ENCODE measurements around the gene IFIH1.

The IFIH1 gene

GRCh38 chr2:162342321-162342720, 23.8 kb upstream of the IFIH1 start:
- no peak overlapping the region for H3K4me3 ChIP-seq (ENCODE audit: low read depth, low read length)
- no peak for TF ChIP-seq CTCF (IDR thresholded peaks at IDR 0.05; ENCODE audit: insufficient read depth, low read length, missing control alignments)
- POLR2A ChIA-PET: no interaction called here
- DNase-seq (ENCODE audit: low read depth, low spot score): no peak
- CTCF ChIA-PET: no interaction called here

GRCh38 chr2:162340822-162341221, 22.3 kb upstream of the IFIH1 start:
- no peak overlapping the region for H3K4me3 ChIP-seq (ENCODE audit: low read depth, low read length)
- TF ChIP-seq CTCF (IDR thresholded peaks at IDR 0.05; ENCODE audit: insufficient read depth, low read length, missing control alignments): no peak
- ChIA-PET POLR2A (no interaction called here), CTCF (no interaction called here)
- DNase-seq (ENCODE audit: low read depth, low spot score): no peak

GRCh38 chr2:162337868-162338267, 19.4 kb upstream of the IFIH1 start:
- ChIA-PET CTCF (interaction anchor here (1.4 to 2.1 kb wide), 2 partner anchors 10 to 19 kb away, joined by 5 to 7 read pairs; partner anchors contain the start of gene IFIH1), POLR2A (no interaction called here)
- DNase-seq (ENCODE audit: low read depth, low spot score): no peak

GRCh38 chr2:162333968-162334367, 15.5 kb upstream of the IFIH1 start:
- no peak overlapping the region for H3K4me3 ChIP-seq (ENCODE audit: low read depth, low read length)
- TF ChIP-seq CTCF (IDR thresholded peaks at IDR 0.05; ENCODE audit: insufficient read depth, low read length, missing control alignments): peak; percentile 46
- no peak for DNase-seq (ENCODE audit: low read depth, low spot score)
- POLR2A ChIA-PET: no interaction called here
- CTCF ChIA-PET: interaction anchor here (0.6 to 2.2 kb wide), 8 partner anchors 8 to 747 kb away, joined by 3 to 12 read pairs (median 6); partner anchors contain the start of genes GCA and IFIH1

More at GRCh38 chr2:162337868-162338267, 19.4 kb upstream of the IFIH1 start:
- TF ChIP-seq CTCF (IDR thresholded peaks at IDR 0.05; ENCODE audit: insufficient read depth, low read length, missing control alignments): no peak
- no peak overlapping the region for H3K4me3 ChIP-seq (ENCODE audit: low read depth, low read length)

GRCh38 chr2:162330881-162331280, 12.4 kb upstream of the IFIH1 start:
- CTCF ChIA-PET: no interaction called here
- POLR2A ChIA-PET: no interaction called here
- TF ChIP-seq CTCF (IDR thresholded peaks at IDR 0.05; ENCODE audit: insufficient read depth, low read length, missing control alignments): no peak
- H3K4me3 ChIP-seq (ENCODE audit: low read depth, low read length): no peak overlapping the region
- no peak for DNase-seq (ENCODE audit: low read depth, low spot score)

GRCh38 chr2:162328424-162329157, 10.1 kb upstream of the IFIH1 start:
- no peak for DNase-seq (ENCODE audit: low read depth, low spot score)
- TF ChIP-seq CTCF (IDR thresholded peaks at IDR 0.05; ENCODE audit: insufficient read depth, low read length, missing control alignments): no peak
- ChIA-PET POLR2A (no interaction called here), CTCF (interaction anchor here (1.1 to 2.0 kb wide), 4 partner anchors 10 to 175 kb away, joined by 3 to 8 read pairs (median 6); partner anchors contain the start of gene IFIH1)
- no peak overlapping the region for H3K4me3 ChIP-seq (ENCODE audit: low read depth, low read length)

Data from AG04449 (cell line).